K562 (cell line): ENCODE results near the gene PCDHGB1.

Source experiments
- EZH2 ChIP-seq: IDR thresholded peaks from 2 replicates; pipeline ENCODE4 v1.6.1; 2012; ENCODE audit warnings: low read depth, mild to moderate bottlenecking, inconsistent platforms, low read length, borderline replicate concordance
- FOXA1 ChIP-seq: fragments of 450-650 bp; IDR thresholded peaks from 2 replicates; pipeline ENCODE4 v1.6.1; 2016; ENCODE audit warnings: mild to moderate bottlenecking, borderline replicate concordance
- JUND ChIP-seq, 2 experiments: IDR thresholded peaks; 2 replicates in 1 of 2; 3 replicates in 1 of 2; pipeline ENCODE4 v1.6.1; 2011; ENCODE audit warnings: borderline replicate concordance in 2 of 2, low read depth in 2 of 2, low read length in 2 of 2, improper control_type of control experiment in 1 of 2, missing biosample characterization in 1 of 2, missing genetic modification characterization in 1 of 2, missing genetic modification reagents in 1 of 2
- NEUROD1 ChIP-seq: fragments of 150-350 bp; IDR thresholded peaks from 2 replicates; pipeline ENCODE4 v1.6.1; 2014; ENCODE audit warnings: borderline replicate concordance, low read length, low read depth; ENCODE audit not compliant: partially characterized antibody
- RBBP5 ChIP-seq: fragments of 200-600 bp; sonication (generic); IDR thresholded peaks from 2 replicates; pipeline ENCODE4 v1.6.1; 2012; ENCODE audit warnings: borderline replicate concordance, mild to moderate bottlenecking, low read length, control low read depth, inconsistent platforms; ENCODE audit not compliant: insufficient read depth, poor library complexity, severe bottlenecking
- SIN3A ChIP-seq, 2 experiments: fragments of 150-350 bp in 1 of 2; IDR thresholded peaks; 2 replicates each; pipeline ENCODE4 v1.6.1; 2011 to 2016; ENCODE audit warnings: borderline replicate concordance in 2 of 2, low read depth in 2 of 2, low read length in 2 of 2, mild to moderate bottlenecking in 2 of 2, moderate library complexity in 2 of 2; ENCODE audit not compliant: control insufficient read depth in 1 of 2
- STAT5A ChIP-seq: IDR thresholded peaks from 2 replicates; pipeline ENCODE4 v1.6.1; 2012; ENCODE audit warnings: low read length, inconsistent platforms, borderline replicate concordance
- TAF1 ChIP-seq: IDR thresholded peaks from 2 replicates; pipeline ENCODE4 v1.6.1; 2011; ENCODE audit warnings: mild to moderate bottlenecking, low read length, moderate library complexity; ENCODE audit not compliant: insufficient read depth, control insufficient read depth, severe bottlenecking; ENCODE audit errors: extremely low read depth
- TEAD1 ChIP-seq, 2 experiments: fragments of 450-650 bp in 1 of 2; sonication (generic) in 1 of 2; formaldehyde crosslinking; IDR thresholded peaks; 2 replicates each; pipeline versions ENCODE4 v1.4.0 to v1.8.0; 2020 to 2022; ENCODE audit warnings: mild to moderate bottlenecking in 2 of 2, missing genetic modification reagents in 1 of 2
- ZC3H4 ChIP-seq: sonication (generic); formaldehyde crosslinking; IDR thresholded peaks from 2 replicates; pipeline ENCODE4 v1.9.0; 2021; ENCODE audit warnings: missing genetic modification reagents, borderline replicate concordance

DNA sequence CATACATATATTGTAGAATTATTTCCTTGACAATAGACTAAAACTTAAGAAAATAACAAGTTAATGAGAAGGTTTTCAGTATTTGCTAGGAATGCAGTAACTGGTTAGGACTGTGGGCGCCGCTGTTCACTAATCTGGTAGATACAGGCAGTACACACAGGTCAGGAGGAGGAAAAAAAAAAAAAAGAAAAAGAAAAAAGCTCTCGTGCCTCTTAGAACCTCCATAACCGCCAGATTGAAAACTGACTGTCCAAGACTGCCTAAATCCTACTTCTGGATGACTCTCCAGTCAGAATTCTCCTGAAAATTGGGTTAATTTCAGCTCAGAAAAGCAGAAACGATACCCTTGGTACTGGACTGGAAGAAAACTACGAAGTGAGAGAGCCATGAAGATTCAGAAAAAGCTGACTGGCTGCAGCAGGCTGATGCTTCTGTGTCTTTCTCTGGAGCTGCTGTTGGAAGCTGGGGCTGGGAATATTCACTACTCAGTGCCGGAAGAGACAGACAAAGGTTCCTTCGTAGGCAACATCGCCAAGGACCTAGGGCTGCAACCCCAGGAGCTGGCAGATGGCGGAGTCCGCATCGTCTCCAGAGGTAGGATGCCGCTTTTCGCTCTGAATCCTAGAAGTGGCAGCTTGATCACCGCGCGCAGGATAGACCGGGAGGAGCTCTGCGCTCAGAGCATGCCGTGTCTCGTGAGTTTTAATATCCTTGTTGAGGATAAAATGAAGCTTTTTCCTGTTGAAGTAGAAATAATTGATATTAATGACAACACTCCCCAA, 19.4 kb upstream of the PCDHGB1 start, which contains the start of gene PCDHGA1:
- TF ChIP-seq SIN3A (IDR thresholded peaks at IDR 0.05; ENCODE audit: borderline replicate concordance in 2 of 2, control insufficient read depth in 1 of 2, low read depth in 2 of 2, low read length in 2 of 2) (no peak), TAF1 (no peak), NEUROD1 (no peak), ZC3H4 (CRISPR knock-in tag) (no peak), JUND (IDR thresholded peaks at IDR 0.05; ENCODE audit: borderline replicate concordance, low read depth, low read length) (no peak), JUND (tag; IDR thresholded peaks at IDR 0.05; ENCODE audit: borderline replicate concordance, low read depth, low read length) (no peak), EZH2 (no peak), STAT5A (no peak), FOXA1 (no peak), TEAD1 (CRISPR knock-in tag; IDR thresholded peaks at IDR 0.05) (no peak), RBBP5 (no peak)
